ENCODE data around the gene FEM1C.

DNA sequence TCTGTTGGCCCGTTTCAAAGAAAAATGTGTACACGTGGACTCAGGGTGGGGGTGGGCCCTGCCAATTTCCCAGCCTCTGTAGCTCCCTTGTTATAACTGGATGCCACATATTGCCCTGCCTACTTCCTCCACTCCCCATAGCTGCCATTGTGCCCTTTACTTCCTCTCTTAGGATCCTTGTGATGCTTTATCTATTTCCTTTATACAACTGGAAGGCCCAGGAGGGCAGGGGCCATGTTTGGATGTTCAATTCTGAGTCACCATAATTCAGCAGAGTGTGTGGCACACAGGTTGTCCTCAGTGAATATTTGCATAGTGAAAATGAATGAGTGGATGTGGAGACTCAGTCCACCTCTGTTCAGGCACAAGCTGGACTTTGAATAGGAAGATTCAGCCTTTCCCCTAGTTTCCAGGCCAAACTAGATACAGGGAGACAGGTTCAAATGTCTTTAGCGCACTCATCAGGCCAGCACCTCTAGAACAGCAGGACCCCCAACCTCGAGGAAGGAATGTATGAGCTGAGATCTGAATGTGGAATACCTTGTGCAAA is 10.6 kb upstream of the FEM1C start:
- no peak for TF ChIP-seq POLR2A (IDR thresholded peaks at IDR 0.05; ENCODE audit: low read depth, low read length)
- no peak for TF ChIP-seq CTCF (conservative IDR thresholded peaks at IDR 0.05; ENCODE audit: low read depth, low read length)
- no peak for TF ChIP-seq MXI1 (IDR thresholded peaks at IDR 0.05; ENCODE audit: borderline replicate concordance, low read depth, low read length)
- TF ChIP-seq RCOR1 (IDR thresholded peaks at IDR 0.05; ENCODE audit: insufficient replicate concordance, low read length) = no peak
- no peak for TF ChIP-seq RFX5 (IDR thresholded peaks at IDR 0.05; ENCODE audit: low read depth, low read length)
- TF ChIP-seq CEBPB (IDR thresholded peaks at IDR 0.05; ENCODE audit: low read depth, low read length) = no peak
- TF ChIP-seq CHD1 (IDR thresholded peaks at IDR 0.05; ENCODE audit: low read depth, low read length) = no peak
- TF ChIP-seq USF2 (IDR thresholded peaks at IDR 0.05; ENCODE audit: low read depth, low read length) = no peak
- no peak for TF ChIP-seq RAD21 (IDR thresholded peaks at IDR 0.05; ENCODE audit: low read length)
- TF ChIP-seq MAZ (IDR thresholded peaks at IDR 0.05; ENCODE audit: borderline replicate concordance, low read depth, low read length) = no peak
- TF ChIP-seq BHLHE40 (IDR thresholded peaks at IDR 0.05; ENCODE audit: low read depth, low read length) = no peak
- no peak for TF ChIP-seq SMC3 (IDR thresholded peaks at IDR 0.05; ENCODE audit: low read depth, low read length)
- TF ChIP-seq FOS (IDR thresholded peaks at IDR 0.05; ENCODE audit: low read depth, low read length) = no peak
